Stimulated activated CD8-positive, alpha-beta memory T cell treated with anti-CD3 and anti-CD28 coated beads, Interleukin-12 subunit alpha, Interleukin-12 subunit beta, amount 100 ng/mL, for 24 hours (primary cell): ENCODE measurements around the gene SLC25A36.
"Not testable (repeated sequence)": the region's sequence is repeated elsewhere in the genome, so short reads cannot be mapped to it uniquely, and the experiment has no call there.

ENCODE experiments used
- DNase-seq: peaks from one replicate; pipeline ENCODE4 v3.0.0-alpha.2; 2020; ENCODE audit errors: extremely low read depth

SLC25A36 gene

DNA sequence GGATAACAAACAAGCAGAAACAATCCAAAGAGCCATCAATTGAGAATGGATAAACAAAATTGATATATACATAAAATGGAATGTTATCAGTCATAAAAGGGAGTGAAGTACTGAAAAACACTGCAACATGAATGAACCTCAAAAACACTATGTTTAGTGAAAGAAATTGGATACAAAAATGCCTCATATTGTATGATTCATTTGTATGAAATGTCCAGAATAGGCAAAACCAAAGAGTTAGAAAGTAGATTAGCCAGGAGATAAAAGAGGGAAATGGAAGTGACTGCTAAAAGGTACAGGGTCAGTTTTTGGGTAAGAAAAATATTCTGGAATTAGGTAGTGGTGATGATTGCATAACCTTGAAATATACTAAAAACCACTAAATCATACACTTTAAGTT lies 9.8 kb upstream of the SLC25A36 start:
- DNase-seq, result no peak

DNA sequence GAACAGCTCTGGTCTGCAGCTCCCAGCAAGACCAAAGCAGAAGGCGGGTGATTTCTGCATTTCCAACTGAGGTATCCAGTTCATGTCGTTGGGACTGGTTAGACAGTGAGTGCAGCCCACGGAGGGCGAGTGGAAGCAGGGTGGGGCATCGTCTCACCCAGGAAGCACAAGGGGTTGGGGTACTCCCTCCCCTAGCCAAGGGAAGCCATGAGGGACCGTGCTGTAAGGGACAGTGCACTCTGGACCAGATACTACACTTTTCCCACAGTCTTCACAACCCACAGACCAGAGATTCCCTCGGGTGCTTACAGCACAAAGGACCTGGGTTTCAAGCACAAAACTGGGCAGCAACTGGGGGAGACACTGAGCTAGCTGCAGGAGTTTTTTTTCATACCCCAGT lies 8.5 kb upstream of the SLC25A36 start:
- DNase-seq, result no peak

DNA sequence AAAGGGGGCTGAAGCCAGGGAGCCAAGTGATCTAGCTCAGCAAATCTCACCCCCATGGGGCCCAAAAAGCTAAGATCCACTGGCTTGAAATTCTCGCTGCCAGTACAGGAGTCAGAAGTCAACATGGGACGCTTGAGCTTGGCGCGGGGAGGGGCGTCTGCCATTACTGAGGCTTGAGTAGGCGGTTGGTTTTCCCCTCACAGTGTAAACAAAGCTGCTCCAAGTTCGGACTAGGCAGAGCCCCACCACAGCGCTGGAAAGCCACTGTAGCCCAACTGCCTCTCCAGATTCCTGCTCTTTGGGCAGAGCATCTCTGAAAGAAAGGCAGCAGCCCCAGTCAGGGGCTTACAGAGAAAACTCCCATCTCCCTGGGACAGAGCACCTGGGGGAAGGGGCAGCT lies 8.1 kb upstream of the SLC25A36 start:
- DNase-seq, result no peak

DNA sequence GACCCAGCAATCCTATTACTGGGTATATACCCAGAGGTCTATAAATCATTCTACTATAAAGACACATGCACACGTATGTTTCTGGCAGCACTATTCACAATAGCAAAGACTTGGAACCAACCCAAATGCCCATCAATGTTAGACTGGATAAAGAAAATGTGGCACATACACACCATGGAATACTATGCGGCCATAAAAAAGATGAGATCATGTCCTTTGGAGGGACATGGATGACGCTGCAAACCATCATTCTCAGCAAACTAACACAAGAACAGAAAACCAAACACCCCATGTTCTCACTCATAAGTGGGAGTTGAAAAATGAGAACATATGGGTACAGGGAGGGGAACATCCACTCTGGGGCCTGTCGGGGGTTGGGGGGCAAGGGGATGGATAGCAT lies 2.3 kb upstream of the SLC25A36 start:
- DNase-seq, result not testable (repeated sequence)

DNA sequence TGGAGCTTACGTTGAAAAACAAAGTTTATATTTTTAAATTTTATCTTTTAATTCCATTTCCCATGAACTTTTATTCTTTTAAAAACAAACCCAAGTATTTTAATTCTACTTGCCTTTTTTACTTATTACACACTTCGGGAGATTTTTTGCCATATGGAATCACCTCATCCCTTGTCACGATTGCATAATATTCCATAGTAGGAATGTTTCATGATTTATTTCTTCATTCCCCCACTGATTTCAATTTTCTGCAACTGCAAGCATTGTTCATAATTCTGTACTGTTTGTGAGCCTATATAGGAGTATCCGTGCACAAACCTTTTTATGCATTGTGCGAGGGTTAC lies 574 bp upstream of the SLC25A36 start:
- DNase-seq, result no peak

DNA sequence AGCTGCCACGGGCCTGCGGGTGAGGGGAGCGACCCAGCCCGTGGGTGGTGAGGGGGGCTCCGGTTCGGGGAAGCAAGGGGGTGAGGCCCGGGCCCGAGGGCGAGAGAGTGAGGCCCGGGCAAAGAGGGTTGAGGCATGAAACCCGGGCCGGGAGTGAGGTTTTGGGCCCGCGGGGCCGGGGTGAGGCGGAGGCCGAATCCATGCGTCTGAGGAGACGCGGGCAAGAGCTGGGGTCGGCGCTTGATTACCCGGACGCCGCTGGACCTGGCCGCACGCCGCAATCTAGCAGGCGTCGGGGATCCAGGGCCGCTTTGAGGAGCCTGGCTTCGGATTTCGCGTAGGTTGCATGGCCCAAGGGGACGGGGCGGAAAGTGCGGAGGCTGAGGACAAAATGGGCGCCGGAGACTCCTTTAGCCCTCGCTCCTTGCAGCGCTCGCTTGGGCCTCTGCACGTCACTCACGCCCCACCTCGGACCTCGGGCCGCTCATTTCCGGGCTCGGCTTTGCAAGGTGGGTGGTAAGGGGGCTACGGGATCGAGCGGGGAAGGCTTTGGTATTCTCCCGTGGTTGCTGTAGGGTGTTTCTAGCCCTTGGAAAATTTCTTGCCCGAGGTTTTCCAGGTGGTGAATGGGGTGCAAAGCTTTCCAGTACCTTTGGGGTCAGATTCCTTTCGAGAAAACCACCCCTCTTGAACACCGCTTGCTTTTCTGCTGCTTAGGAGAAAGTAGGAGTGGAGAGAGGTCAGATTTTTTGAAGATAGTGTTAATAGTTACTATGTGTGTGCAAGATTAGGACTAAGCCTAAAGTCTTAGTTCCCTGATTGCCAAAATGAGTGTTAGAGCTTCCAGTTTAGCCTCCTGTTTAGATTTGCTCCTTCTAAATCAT lies 827 bp downstream of the SLC25A36 start:
- DNase-seq, result no peak

DNA sequence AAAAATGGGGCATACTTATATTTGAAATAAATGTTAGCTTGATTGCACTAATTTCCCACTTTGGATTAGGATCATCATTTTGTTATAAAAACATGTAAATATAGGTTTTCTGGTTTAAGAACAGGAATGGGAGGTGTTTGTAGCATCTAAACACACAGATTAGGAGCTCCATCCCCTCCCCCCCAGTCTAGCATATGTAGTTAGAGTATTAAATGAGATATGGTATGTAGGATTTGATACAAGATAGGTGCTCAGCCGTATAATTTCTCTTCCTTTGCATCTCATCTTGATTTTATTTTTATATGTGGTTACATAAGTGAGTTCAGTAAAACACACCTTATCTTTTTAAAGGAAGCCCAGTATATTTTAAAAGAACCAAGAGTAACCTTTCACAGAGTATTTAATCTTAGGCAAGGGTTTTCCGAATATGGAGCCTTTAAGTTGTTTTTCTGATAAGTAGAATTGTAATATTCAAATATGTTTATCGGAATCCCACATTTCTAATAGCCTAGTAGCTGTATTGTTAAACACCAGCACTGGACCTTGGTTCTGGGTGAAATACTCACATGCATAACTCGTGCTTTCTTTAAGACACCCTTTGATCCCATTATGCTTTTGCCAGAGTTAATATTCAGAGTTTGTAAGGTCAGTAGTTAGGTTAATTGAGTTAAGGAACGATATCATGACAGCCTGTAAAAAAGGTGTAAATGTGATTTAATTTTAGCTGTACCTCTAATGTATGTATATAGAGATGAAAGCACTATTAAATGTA lies 2.3 kb downstream of the SLC25A36 start:
- DNase-seq, result no peak

DNA sequence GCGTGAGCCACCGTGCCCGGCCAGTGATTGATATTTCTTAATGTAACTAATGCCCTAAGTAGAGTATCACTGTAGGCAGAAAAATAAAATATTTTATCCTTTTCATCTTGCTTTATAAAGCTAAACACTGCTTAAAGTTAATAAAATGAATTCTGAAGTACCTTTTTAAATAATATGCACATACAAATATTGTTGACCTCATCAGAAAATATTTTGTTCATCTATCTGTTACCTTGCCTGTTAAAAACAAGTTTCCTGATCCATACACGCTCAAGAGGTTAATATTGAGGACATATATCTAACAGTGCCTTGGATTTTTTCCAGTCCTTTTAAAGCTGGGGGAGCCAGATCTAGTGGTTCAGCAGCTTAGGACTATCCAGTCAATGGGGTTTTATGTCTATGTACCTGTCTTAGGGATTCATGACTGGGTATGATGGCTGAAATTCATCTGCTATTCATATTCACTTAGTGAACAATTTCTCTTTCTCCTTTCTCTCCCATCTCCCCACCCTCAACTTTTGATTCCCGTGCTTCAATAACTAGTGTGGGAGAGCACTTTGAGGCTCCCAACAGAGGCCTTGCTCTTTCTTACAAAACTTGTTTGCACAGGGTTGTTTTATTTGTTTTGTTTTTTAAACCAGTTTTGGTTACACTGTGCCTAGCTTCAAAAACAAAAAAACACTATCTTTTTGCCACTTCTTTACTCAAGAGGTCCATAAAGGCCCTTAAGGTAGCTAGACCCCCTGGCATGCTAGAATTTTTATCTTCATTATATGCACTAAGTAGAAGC lies 7.0 kb downstream of the SLC25A36 start:
- DNase-seq, result no peak

DNA sequence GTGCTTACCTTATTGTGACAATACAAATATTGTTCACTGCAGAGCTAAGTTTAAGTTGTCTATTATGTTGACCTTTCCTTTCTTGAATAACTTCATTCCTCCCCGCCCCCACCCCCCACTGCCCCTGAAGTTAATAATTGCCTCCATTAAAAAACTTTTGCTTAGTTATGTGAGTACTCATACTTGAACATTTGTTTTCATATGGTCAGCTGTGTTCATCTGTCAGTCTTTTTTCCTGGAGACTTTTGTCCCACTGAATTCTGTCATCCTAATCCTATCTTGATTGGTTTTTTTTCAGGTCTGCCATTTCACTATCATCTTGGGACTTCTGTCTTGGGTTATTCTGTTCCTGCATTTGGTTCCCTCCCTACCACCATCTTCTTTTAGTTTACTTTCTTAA lies 8.5 kb downstream of the SLC25A36 start:
- no peak for DNase-seq

DNA sequence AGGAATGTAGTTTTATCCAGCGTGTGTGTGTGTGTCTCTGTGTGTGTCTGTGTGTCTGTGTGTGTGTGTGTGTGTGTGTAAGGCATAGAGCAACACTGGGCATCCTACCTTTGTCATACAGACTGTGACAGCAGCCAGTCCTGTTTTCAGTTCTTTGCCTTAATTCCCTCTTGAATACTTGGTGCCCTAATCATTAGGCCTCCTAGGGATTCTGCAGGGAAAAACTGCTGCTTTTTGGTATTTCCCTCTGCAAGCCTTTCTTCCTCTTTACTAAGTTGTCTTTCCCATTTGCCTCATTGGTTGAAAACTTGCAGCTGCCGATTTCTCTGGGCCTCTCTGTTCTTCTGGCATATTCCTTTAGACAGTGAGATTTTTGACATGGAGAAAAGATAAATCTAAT lies 9.2 kb downstream of the SLC25A36 start:
- DNase-seq, result no peak

DNA sequence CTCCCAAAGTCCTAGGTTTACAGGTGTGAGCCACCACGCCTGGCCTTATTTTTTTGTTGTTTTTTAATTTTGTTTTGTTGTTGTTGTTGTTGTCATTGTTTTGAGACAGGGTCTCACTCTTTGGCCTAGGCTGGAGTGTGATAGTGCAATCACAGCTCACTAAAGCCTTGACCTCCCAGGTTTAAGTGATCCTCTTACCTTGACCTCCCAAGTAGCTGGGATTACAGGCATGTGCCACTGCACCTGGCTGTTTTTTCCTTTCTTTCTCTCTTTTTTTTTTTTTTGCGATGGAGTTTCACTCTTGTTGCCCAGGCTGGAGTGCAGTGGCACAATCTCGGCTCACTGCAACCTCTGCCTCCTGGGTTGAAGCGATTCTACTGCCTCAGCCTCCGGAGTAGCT lies 10.1 kb downstream of the SLC25A36 start:
- not testable (repeated sequence) for DNase-seq

DNA sequence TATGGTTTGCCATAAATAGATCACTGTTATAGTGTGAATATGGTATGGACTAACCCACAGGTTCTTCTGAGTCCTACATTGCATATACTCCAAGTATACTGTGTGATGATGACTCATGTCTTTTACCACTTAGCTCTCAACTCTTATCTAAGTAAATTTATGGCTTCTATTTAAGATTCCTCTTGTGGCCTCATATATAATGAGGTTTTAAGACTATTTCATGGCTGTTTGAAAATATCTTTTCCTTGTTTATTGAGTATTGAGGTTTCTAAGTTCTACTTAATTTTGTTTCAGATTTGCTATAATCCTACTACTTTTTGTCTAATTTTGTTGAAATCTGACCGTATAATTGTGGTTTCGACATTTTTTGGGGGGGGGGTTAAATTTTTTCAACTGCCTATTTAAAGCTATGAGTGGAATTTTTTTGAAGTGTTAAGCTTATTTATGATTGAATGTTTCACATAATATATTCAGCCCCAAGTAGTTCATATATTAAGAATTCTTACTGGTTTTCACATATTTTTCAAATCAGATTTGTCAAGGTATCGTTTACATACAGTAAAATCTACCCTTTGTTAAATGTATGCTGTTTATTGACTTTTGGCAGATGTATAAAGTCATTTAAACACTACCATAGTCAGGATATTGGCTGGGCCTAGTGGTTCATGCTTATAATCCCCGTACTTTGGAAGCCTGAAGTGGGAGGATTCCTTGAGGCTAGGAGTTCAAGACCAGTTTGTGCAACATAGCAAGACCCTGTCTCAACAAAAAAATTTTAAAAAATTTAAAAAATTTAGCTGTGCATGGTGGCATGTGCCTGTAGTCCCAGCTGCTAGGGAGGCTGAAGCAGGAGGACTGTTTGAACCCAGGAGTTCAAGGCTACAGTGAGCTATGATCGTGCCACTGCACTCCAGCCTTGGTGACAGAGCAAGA lies 11.7 kb downstream of the SLC25A36 start:
- DNase-seq, result no peak

DNA sequence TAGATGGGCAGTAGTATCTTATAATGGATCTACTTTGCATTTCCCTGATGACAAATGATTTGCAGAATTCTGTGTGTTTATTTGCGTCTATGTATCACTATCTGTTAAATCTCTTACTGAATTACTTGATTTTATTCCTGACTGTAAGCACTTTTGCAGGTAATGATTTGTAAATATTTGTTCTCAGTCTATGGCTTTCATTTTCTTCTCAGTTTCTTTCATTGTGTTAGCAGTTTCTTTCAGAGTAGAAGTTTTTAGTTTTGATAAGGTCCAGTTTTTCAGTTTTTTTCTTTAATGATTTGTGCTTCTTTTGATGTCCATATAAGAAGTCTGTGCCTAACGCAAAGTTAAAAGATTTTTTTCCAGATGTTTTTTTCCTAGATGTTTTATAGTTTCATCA lies 12.9 kb downstream of the SLC25A36 start:
- DNase-seq, result no peak

DNA sequence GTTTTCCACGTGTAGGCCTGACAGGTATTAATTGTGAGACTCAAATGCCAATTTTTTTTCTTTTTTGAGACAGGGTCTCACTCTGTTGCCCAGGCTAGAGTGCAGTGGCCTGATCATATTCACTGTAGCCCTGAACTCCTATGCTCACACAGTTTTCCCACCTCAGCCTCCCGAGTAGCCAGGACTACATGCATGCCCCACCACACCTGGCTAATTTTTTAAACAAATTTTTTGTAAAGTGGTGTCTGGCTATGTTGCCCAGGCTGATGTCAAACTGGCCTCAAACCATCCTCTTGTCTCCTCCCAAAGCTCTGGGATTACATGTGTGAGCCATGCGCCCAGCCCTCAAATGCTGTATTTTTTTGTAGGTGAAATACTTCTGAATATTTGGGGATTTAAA lies 14.0 kb downstream of the SLC25A36 start:
- no peak for DNase-seq

DNA sequence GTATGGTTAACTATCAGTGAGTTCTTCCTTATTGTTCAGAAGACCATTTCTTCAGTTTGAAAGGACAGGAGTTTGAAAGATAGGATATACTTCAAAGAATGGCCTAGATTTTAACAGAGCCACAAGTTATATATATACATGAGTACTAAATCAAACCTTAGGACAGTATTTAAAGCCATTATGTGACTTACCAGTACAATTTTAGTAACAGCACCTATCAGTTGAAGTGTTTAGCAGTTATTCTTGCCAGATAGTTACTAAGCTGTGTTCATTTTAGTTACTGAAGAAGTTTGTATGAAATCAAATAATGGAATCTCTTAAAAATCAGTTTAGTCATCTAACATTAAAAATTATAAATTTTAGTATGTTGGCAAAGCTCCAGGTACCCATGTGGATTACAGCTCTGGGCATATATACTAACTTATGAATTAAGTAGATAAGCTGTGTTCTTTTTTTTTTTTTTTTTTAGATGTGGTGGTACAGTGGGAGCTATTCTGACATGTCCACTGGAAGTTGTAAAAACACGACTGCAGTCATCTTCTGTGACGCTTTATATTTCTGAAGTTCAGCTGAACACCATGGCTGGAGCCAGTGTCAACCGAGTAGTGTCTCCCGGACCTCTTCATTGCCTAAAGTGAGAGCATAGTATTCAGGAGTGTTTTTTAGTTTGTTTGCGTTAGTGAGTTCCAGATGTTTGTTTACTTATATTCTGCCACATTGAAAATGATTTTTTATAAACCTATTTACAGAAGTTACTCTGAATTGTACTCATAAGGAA lies 14.6 kb downstream of the SLC25A36 start:
- no peak for DNase-seq

DNA sequence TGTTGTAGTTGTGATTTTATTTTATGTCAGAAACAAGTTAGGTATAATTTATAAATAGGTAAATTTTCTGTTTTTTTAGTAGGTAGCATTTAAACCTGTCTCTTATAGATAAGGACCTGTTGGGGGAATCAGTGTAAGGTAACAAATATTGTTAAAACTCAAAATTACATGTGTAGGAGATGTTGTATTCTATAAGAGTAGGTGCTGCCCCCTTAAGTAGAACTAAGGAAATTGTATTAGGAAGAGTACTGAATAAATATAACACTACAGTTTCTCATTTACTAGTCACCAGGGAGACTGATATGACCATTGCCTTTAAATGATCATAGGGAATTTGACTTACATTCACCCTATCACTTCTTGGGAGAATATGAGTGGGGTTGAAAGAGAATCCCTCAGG lies 31.2 kb downstream of the SLC25A36 start:
- DNase-seq, result no peak

DNA sequence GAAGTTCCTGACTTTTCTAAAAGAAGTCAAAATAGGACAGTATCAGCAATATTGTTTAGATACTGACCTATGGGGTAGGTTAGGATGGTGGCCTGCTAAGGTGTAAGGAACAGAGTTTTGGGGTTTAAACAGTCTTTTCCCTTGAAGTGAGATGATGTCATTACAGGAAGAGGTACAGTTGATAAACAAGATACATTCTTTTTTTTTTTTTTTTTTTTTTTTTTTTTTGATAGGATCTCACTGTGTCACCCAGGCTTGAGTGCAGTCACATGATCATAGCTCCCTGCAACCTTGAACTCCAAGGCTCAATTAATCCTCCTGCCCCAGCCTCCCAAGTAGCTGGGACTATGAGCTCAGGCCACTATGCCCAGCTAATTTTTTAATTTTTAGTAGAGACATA lies 33.3 kb downstream of the SLC25A36 start:
- no peak for DNase-seq

DNA sequence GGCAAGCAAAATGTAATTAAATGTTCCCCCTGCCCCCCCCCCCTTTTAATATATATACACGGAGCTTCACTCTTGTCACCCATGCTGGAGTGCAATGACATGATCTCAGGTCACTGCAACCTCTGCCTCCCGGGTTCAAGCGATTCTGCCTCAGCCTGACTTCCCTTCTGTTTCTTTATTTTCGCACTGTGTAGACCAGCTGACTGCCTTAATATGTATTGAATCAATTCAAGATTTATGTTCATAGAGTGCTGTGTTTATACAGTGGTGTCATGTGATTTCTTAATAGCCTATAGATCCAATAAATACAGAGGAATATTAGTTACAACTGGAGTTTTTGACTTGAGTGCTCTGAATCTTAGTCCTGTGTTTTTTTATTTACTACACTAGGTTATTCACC lies 39.0 kb downstream of the SLC25A36 start:
- DNase-seq, result no peak

DNA sequence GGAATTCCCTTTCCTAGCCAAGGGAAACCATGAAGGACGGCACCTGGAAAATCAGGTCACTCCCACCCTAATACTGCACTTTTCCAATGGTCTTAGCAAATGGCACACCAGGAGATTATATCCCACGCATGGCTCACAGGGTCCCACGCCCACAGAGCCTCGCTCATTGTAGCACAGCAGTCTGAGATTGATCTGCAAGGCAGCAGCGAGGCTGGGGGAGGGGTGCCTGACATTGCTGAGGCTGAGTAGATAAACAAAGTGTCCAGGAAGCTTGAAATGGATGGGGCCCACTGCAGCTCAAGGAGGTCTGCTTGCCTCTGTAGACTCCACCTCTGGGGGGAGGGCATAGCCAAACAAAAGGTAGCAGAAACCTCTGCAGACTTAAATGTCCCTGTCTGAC lies 46.2 kb downstream of the SLC25A36 start:
- DNase-seq, result not testable (repeated sequence)

DNA sequence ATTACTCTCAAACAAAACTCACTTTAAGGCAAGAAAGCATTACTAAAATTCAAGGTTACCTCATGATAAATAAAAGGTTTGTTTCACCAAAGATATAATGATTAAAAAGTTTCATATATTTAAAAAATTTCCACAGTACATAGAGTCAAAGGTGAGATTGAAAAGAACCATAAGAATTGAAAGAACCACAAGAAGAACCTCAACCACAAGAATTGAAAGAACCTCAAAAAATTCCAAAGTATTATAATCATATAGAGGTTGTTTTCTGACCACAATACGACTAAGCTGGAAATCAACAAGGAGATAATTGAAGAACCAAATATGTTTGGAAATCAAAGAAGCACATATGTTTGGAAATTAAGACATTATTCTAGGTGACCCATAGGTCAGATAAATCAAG lies 52.7 kb downstream of the SLC25A36 start:
- no peak for DNase-seq

DNA sequence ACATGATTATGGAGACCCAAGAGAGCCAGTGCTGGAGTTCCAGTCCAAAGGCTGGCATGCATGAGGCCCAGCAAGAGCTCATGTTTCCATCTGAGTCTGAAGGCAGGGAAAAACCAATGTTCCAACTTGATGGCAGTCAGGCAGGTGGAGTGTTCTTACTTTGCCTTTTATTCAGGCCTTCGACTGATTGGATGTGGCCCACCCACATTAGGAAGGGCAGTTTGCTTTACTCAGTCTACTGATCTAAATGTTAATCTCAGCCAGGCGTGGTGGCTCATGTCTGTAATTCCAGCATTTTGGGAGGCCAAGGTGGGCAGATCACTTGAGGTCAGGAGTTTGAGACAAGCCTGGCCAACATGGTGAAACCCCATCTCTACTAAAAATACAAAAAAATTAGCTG lies 53.2 kb downstream of the SLC25A36 start:
- not testable (repeated sequence) for DNase-seq
